Naive thymus-derived CD4-positive, alpha-beta T cell (primary cell): ENCODE data around the gene SHC3. TPM values are rescaled to one million over a fixed set of nuclear protein-coding genes. Genes with fewer than 3 reads are reported as not detected.
A peak's percentile ranks its signal among the peaks of the same experiment; 100 is the strongest.

ENCODE experiments used
- ATAC-seq: fragments of 150-1000 bp; cut with Tn5 transposase; 2 replicates; pipeline ENCODE4 v1.10.0; 2021; ENCODE audit warnings: mild to moderate bottlenecking, moderate library complexity
- CTCF ChIA-PET: fragments of 350-600 bp; sonication (Branson Sonifier 250); formaldehyde crosslinking; loops from one replicate; lab custom pipeline; 2021; ENCODE audit warnings: antibody characterized with exemption; lab: Charles Lee
- POLR2A ChIA-PET: fragments of 350-600 bp; sonication (Branson Sonifier 250); formaldehyde crosslinking; loops from one replicate; lab custom pipeline; 2021; ENCODE audit warnings: antibody characterized with exemption, inconsistent platforms; lab: Charles Lee
- DNase-seq, 9 donors: peaks; one replicate each; pipeline versions ENCODE4 v3.0.0 to v3.0.0-alpha.2; 2020 to 2022; ENCODE audit warnings: mixed read lengths in 1 of 9
- H3K27ac ChIP-seq: one replicate; pipeline ENCODE4 v1.7.0; 2013; ENCODE audit warnings: mild to moderate bottlenecking, low read depth, low read length, moderate library complexity
- H3K27me3 ChIP-seq, 2 donors: one replicate each; pipeline ENCODE4 v1.7.0; 2013; ENCODE audit warnings: low read length in 2 of 2, mild to moderate bottlenecking in 2 of 2, moderate library complexity in 2 of 2; ENCODE audit not compliant: control insufficient read depth in 2 of 2, insufficient read depth in 2 of 2
- H3K36me3 ChIP-seq, 3 experiments: 1 replicate in 2 of 3; 2 replicates in 1 of 3; pipeline ENCODE4 v1.7.0; 2013; ENCODE audit warnings: low read length in 3 of 3, mild to moderate bottlenecking in 3 of 3, moderate library complexity in 1 of 3; ENCODE audit not compliant: insufficient read depth in 3 of 3, control insufficient read depth in 2 of 3
- H3K4me1 ChIP-seq, 2 donors: one replicate each; pipeline ENCODE4 v1.7.0; 2013; ENCODE audit warnings: low read length in 2 of 2, mild to moderate bottlenecking in 2 of 2, moderate library complexity in 1 of 2; ENCODE audit not compliant: control insufficient read depth in 2 of 2, insufficient read depth in 2 of 2
- H3K4me3 ChIP-seq: 2 replicates; pipeline ENCODE4 v1.7.0; 2013; ENCODE audit warnings: mild to moderate bottlenecking, low read length
- H3K9me3 ChIP-seq, 3 experiments: 1 replicate in 2 of 3; 2 replicates in 1 of 3; pipeline ENCODE4 v1.7.0; 2013; ENCODE audit warnings: low read length in 3 of 3; ENCODE audit not compliant: control insufficient read depth in 2 of 3
- H3K27ac Mint-ChIP-seq, 9 donors: one replicate each; pipeline ENCODE4 v1.8.0; 2020 to 2022; ENCODE audit warnings: mixed read lengths in 9 of 9, mild to moderate bottlenecking in 8 of 9, moderate library complexity in 5 of 9, inconsistent platforms in 2 of 9
- H3K27me3 Mint-ChIP-seq, 5 donors: one replicate each; pipeline ENCODE4 v1.8.0; 2021 to 2022; ENCODE audit warnings: mixed read lengths in 5 of 5, mild to moderate bottlenecking in 1 of 5
- H3K36me3 Mint-ChIP-seq, 5 donors: one replicate each; pipeline ENCODE4 v1.8.0; 2020 to 2022; ENCODE audit warnings: mixed read lengths in 5 of 5, mild to moderate bottlenecking in 3 of 5, inconsistent platforms in 1 of 5
- H3K4me1 Mint-ChIP-seq, 7 donors: one replicate each; pipeline ENCODE4 v1.8.0; 2020 to 2022; ENCODE audit warnings: mixed read lengths in 7 of 7, mild to moderate bottlenecking in 3 of 7, inconsistent platforms in 1 of 7
- H3K4me3 Mint-ChIP-seq, 10 donors: one replicate each; pipeline ENCODE4 v1.8.0; 2020 to 2022; ENCODE audit warnings: mild to moderate bottlenecking in 10 of 10, mixed read lengths in 10 of 10, moderate library complexity in 6 of 10, inconsistent platforms in 2 of 10
- H3K9me3 Mint-ChIP-seq, 11 donors: one replicate each; pipeline ENCODE4 v1.8.0; 2020 to 2022; ENCODE audit warnings: mixed read lengths in 11 of 11, mild to moderate bottlenecking in 4 of 11, inconsistent platforms in 1 of 11, moderate library complexity in 1 of 11
- intact Hi-C, 2 donors: fragments of 100-400 bp; cut with micrococcal nuclease; formaldehyde crosslinking; loops; one replicate each; pipeline ENCODE4 v1.15.1; 2023
- polyA plus RNA-seq, 2 donors: library from polyadenylated mRNA; unstranded; fragments of 300-500 nt; fragmentation: Illumina TruSeq; gene quantifications; one replicate each; pipeline ENCODE4 v1.2.3, GENCODE V29; 2021
- total RNA-seq, 6 experiments: library from RNA in 5 of 6; stranded (reverse) in 5 of 6; gene quantifications; 1 replicate in 5 of 6; 2 replicates in 1 of 6; pipeline ENCODE4 v1.2.3 and lab custom pipeline; 2021 to 2026

The SHC3 gene
- total and polyA plus RNA-seq, 7 experiments from 2014 or later, result 0.02 to 0.11 (median 0.07) TPM; not detected in 3

DNA sequence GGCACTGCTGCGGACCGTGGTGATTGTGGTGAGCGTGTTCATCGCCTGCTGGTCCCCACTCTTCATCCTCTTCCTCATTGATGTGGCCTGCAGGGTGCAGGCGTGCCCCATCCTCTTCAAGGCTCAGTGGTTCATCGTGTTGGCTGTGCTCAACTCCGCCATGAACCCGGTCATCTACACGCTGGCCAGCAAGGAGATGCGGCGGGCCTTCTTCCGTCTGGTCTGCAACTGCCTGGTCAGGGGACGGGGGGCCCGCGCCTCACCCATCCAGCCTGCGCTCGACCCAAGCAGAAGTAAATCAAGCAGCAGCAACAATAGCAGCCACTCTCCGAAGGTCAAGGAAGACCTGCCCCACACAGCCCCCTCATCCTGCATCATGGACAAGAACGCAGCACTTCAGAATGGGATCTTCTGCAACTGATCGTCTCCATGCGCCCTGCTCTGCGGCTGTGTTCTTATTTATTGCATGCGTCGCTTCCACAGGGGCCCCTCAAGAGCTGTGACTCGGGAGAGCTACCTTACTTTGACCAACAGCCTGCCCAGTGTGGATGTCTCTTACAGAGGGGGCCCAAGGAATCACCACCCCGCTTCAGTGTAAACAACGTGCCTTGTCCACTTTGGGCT is 176.6 kb downstream of the SHC3 start:
- Histone ChIP-seq H3K36me3 (no peaks in the 10 kb centered on the region), H3K27me3 (no peaks in the 10 kb centered on the region), H3K4me3 (no peak overlapping the region), H3K9me3 (no peaks in the 10 kb centered on the region), H3K27ac (no peak overlapping the region), H3K4me1 (no peaks in the 10 kb centered on the region)
- DNase-seq, result no peak
- ChIA-PET POLR2A (no interaction called here), CTCF (interaction anchor here (1.4 kb wide), 1 partner anchor 410 kb away, joined by 6 read pairs; no protein-coding TSS in a partner anchor)
- H3K27me3 Mint-ChIP-seq, result peaks cover 6 to 36% (median 24%) of the 10 kb centered on the region in 5 donors
- peak overlapping the region in 1 of 10 donors; percentile 4 for H3K4me3 Mint-ChIP-seq
- no peak for ATAC-seq
- intact Hi-C loops, result loop anchor here (1.0 to 10.0 kb wide), 7 partner anchors 191 to 829 kb away; no protein-coding TSS in a partner anchor
- H3K27ac Mint-ChIP-seq, result no peak overlapping the region
- H3K9me3 Mint-ChIP-seq, result no peaks in the 10 kb centered on the region
- peaks cover 4 to 12% (median 6%) of the 10 kb centered on the region in 7 donors for H3K4me1 Mint-ChIP-seq
- no peaks in the 10 kb centered on the region for H3K36me3 Mint-ChIP-seq

GRCh38 chr9:89000973-89001916 is 177.4 kb downstream of the SHC3 start:
- CTCF ChIA-PET, result interaction anchor here (0.6 to 1.5 kb wide), 10 partner anchors 23 to 410 kb away, joined by 3 to 9 read pairs (median 4); no protein-coding TSS in a partner anchor
- H3K27ac Mint-ChIP-seq, result no peak overlapping the region
- peaks cover 6 to 44% (median 25%) of the 10 kb centered on the region in 5 donors for H3K27me3 Mint-ChIP-seq
- no peak overlapping the region for H3K27ac ChIP-seq
- intact Hi-C loops, result loop anchor here (1.0 to 10.0 kb wide), 7 partner anchors 190 to 828 kb away; no protein-coding TSS in a partner anchor
- H3K27me3 ChIP-seq, result no peaks in the 10 kb centered on the region
- POLR2A ChIA-PET, result no interaction called here
- H3K36me3 Mint-ChIP-seq, result no peaks in the 10 kb centered on the region
- no peaks in the 10 kb centered on the region for H3K4me1 ChIP-seq
- no peaks in the 10 kb centered on the region for H3K36me3 ChIP-seq
- no peaks in the 10 kb centered on the region for H3K9me3 ChIP-seq
- peak; percentile 55 to 79 (median 72) for DNase-seq
- H3K4me3 Mint-ChIP-seq, result peak overlapping the region in 2 of 10 donors; percentile 14 to 40
- no peak overlapping the region for H3K4me3 ChIP-seq
- ATAC-seq, result peak; percentile 78
- H3K4me1 Mint-ChIP-seq, result peaks cover 4 to 12% (median 6%) of the 10 kb centered on the region in 7 donors
- no peaks in the 10 kb centered on the region for H3K9me3 Mint-ChIP-seq

GRCh38 chr9:89000371-89000781 is 178.2 kb downstream of the SHC3 start:
- POLR2A ChIA-PET, result no interaction called here
- DNase-seq, result no peak

GRCh38 chr9:88998911-88999310 is 179.7 kb downstream of the SHC3 start:
- H3K4me1 Mint-ChIP-seq, result peaks cover 4 to 12% (median 6%) of the 10 kb centered on the region in 7 donors

More at GRCh38 chr9:89000371-89000781, 178.2 kb downstream of the SHC3 start:
- H3K9me3 ChIP-seq, result no peaks in the 10 kb centered on the region
- peaks cover 4 to 48% (median 32%) of the 10 kb centered on the region in 5 donors for H3K27me3 Mint-ChIP-seq
- no peak overlapping the region for H3K4me3 Mint-ChIP-seq
- no peak for ATAC-seq
- no peaks in the 10 kb centered on the region for H3K9me3 Mint-ChIP-seq
- H3K27ac ChIP-seq, result no peak overlapping the region
- H3K4me1 ChIP-seq, result no peaks in the 10 kb centered on the region
- peaks cover 4 to 12% (median 6%) of the 10 kb centered on the region in 7 donors for H3K4me1 Mint-ChIP-seq
- CTCF ChIA-PET, result interaction anchor here (0.6 to 1.5 kb wide), 8 partner anchors 22 to 409 kb away, joined by 3 to 9 read pairs (median 4); no protein-coding TSS in a partner anchor
- H3K36me3 Mint-ChIP-seq, result no peaks in the 10 kb centered on the region
- H3K27me3 ChIP-seq, result no peaks in the 10 kb centered on the region
- H3K36me3 ChIP-seq, result no peaks in the 10 kb centered on the region
- intact Hi-C loops, result loop anchor here (2.0 to 10.0 kb wide), 5 partner anchors 190 to 828 kb away; no protein-coding TSS in a partner anchor
- no peak overlapping the region for H3K27ac Mint-ChIP-seq
- no peak overlapping the region for H3K4me3 ChIP-seq

DNA sequence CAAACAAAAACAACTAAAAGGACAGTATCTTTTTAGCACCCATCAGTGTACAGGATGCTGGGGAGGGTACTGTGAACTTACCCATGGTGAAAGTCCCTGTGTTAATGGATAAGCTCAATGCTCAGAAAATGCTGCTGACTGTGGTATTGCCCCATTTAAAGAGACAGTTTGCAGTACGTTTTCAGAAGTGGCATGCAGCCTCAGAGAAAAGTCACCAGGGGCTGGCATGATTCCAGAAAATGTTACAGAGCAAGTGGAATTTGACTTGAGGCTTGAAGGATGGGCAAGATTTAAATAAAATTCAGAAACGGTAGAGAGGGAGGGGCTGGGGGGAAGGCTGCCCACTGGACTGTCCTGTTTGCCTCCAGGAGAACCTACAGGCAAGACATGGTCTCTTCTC is 180.1 kb downstream of the SHC3 start:
- Mint-ChIP-seq H3K4me1 (peaks cover 4 to 12% (median 6%) of the 10 kb centered on the region in 7 donors), H3K4me3 (no peak overlapping the region), H3K9me3 (peaks cover 0 to 2% (median 0%) of the 10 kb centered on the region in 11 donors), H3K36me3 (no peaks in the 10 kb centered on the region), H3K27ac (no peak overlapping the region), H3K27me3 (peaks cover 15 to 59% (median 43%) of the 10 kb centered on the region in 5 donors)
- Histone ChIP-seq H3K27me3 (no peaks in the 10 kb centered on the region), H3K4me3 (no peak overlapping the region), H3K9me3 (no peaks in the 10 kb centered on the region), H3K4me1 (no peaks in the 10 kb centered on the region), H3K27ac (no peak overlapping the region), H3K36me3 (no peaks in the 10 kb centered on the region)
- ATAC-seq (no peak), DNase-seq (no peak)
- ChIA-PET CTCF (interaction anchor here (0.7 kb wide), 1 partner anchor 278 kb away, joined by 3 read pairs; no protein-coding TSS in a partner anchor), POLR2A (interaction anchor here (0.7 kb wide), 1 partner anchor 19 kb away, joined by 3 read pairs; no protein-coding TSS in a partner anchor)
- intact Hi-C loops, result no loop called here

More at GRCh38 chr9:88998911-88999310, 179.7 kb downstream of the SHC3 start:
- peaks cover 0 to 2% (median 0%) of the 10 kb centered on the region in 11 donors for H3K9me3 Mint-ChIP-seq
- Histone ChIP-seq H3K4me3 (no peak overlapping the region), H3K27ac (no peak overlapping the region), H3K36me3 (no peaks in the 10 kb centered on the region), H3K27me3 (no peaks in the 10 kb centered on the region), H3K9me3 (no peaks in the 10 kb centered on the region), H3K4me1 (no peaks in the 10 kb centered on the region)
- ATAC-seq (no peak), DNase-seq (no peak)
- peaks cover 12 to 55% (median 39%) of the 10 kb centered on the region in 5 donors for H3K27me3 Mint-ChIP-seq
- H3K36me3 Mint-ChIP-seq, result no peaks in the 10 kb centered on the region
- POLR2A ChIA-PET, result interaction anchor here (0.7 kb wide), 1 partner anchor 19 kb away, joined by 3 read pairs; no protein-coding TSS in a partner anchor
- CTCF ChIA-PET, result no interaction called here
- H3K27ac Mint-ChIP-seq, result no peak overlapping the region
- intact Hi-C loops, result no loop called here
- H3K4me3 Mint-ChIP-seq, result no peak overlapping the region

DNA sequence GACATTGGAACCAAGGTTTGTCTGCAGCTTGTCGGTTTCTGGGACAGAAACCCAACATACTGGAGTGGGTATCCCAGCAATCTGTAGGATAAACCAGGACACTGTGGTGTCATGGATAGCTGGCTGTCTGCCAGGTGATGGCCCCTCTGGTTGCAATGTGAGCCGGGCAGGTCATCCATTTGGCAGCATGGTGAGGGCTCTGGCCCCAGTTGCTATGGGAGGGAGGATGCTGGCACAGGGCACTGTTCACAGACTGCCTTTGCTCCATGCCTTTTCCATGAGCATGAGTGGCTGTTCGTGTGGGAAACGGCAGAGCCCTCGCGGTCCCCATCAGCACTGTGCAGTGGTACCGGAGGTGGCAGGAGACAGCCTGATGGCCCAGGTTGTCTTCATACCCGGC is 181.0 kb downstream of the SHC3 start:
- no peak overlapping the region for H3K4me3 Mint-ChIP-seq
- H3K9me3 ChIP-seq, result no peaks in the 10 kb centered on the region
- H3K27ac ChIP-seq, result no peak overlapping the region
- H3K36me3 Mint-ChIP-seq, result no peaks in the 10 kb centered on the region
- H3K27me3 ChIP-seq, result peaks cover 0 to 6% of the 10 kb centered on the region in 2 donors
- ChIA-PET CTCF (interaction anchor here (0.6 to 0.9 kb wide), 2 partner anchors 14 to 407 kb away, joined by 3 read pairs; no protein-coding TSS in a partner anchor), POLR2A (no interaction called here)
- DNase-seq, result no peak
- H3K9me3 Mint-ChIP-seq, result peaks cover 0 to 2% (median 0%) of the 10 kb centered on the region in 11 donors
- H3K4me1 ChIP-seq, result no peaks in the 10 kb centered on the region
- intact Hi-C loops, result no loop called here
- H3K4me1 Mint-ChIP-seq, result peaks cover 4 to 13% (median 6%) of the 10 kb centered on the region in 7 donors
- H3K36me3 ChIP-seq, result no peaks in the 10 kb centered on the region
- H3K27ac Mint-ChIP-seq, result no peak overlapping the region
- H3K4me3 ChIP-seq, result no peak overlapping the region
- ATAC-seq, result no peak
- H3K27me3 Mint-ChIP-seq, result peaks cover 21 to 60% (median 45%) of the 10 kb centered on the region in 5 donors
